GM08714 (cell line): ENCODE measurements around the gene LHX2.

Source experiments
- H3K4me3 ChIP-seq: fragments of 200-500 bp; sonication (Bioruptor generic); 2 replicates; pipeline ENCODE4 v1.5.1; 2014; ENCODE audit warnings: mild to moderate bottlenecking, low read length, inconsistent platforms
- ZNF274 ChIP-seq: IDR thresholded peaks from 2 replicates; pipeline ENCODE4 v1.6.1; 2012; ENCODE audit warnings: mild to moderate bottlenecking, low read depth, low read length

The LHX2 gene

DNA sequence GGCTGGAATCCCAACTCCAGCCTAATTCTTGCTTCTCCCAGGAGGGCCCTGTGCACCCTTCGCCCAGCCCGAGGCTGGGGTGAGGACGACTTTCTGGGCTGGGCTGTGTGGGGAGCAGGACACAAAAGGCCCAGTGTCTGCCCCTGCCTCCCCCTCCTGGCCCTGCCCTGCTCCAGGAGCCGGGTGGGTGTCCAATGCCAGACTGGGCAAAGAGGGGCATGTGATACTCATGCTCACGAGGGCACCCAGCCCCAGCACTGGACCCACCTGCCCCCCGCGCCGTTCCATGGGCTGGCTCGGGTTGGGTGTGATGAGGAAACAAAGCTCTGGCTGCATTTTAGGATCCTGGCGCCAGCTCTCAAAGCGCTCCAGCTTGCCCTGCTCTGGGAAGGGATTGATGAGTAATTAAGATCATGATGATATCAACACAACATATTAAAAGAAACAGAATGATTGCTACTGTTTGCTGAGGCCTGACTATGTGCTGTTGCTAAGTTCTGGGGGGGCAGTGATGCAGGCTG, 30.7 kb downstream of the LHX2 start:
- no peak overlapping the region for H3K4me3 ChIP-seq
- no peak for TF ChIP-seq ZNF274

DNA sequence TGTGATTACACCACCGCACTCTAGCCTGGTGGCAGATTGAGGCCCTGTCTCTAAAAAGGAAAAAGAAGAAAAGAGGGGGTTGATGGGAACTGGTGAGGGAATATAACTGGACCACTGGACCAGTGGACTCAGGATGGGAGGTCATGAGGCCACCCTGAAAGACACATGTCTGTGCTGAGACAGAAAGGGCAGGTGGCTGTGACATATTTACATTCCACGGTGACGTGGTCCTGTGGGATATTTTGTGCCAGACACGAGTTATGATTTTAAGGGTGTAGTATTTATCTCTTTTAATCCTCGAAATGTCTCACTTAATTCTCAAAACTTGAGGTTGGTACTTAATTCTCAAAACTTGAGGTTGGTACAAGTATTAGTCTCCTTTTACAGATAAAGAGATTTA, 32.9 kb downstream of the LHX2 start:
- no peak overlapping the region for H3K4me3 ChIP-seq
- no peak for TF ChIP-seq ZNF274

DNA sequence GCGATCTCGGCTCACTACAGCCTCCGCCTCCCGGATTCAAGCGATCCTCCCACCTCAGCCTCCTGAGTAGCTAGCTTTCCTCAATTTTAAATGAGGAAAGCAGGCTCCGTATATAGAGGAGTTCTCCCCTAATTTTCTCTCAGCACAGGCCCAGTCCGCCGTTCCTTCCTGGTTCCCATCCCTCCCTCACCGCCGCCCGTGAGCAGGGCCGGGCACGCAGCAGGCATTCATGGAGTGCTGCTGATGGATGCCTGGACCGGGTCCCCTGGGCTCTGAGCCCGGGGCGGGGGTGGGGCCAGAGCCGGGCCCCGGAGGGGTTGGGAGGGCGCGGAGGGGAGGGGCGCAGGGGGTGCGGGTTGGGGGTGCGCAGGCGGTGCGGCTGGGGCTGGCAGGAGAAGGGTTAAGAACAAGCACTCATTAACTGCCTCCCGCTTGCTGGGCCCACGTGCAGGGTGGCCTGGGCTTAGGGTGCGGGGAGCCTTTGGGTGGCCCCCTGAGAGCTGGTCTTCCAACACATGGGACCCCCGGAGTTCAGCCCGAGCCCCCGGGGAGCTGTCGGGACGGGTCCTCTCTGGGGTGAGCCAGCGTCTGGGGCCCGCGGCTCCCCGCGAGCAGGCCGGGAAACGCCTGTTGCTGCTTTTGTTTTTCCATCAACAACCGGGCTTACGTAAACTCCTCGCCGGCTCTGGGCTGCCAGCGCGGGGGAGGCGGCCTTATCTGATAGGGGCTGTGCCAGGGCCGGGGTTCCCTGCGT, 33.7 kb downstream of the LHX2 start:
- H3K4me3 ChIP-seq, result no peak overlapping the region
- TF ChIP-seq ZNF274, result no peak

DNA sequence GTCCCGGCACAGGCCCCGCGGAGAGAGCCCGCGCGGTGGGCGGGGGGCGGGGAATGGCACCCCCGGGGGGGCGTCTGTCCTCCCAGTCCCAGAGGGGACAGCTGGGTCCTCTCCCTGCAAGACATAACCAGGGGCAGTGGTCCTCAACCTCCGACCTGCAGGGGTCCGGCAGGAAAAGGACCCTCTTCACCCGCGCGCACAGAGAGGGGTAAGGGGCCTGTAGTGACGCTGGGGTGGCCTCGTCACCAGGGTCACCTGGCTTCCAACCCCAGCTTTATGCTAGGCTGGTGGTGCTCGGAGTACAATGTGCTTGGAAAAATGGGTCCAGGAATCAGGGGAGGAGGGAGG, 34.2 kb downstream of the LHX2 start:
- TF ChIP-seq ZNF274, result no peak
- H3K4me3 ChIP-seq, result no peak overlapping the region

DNA sequence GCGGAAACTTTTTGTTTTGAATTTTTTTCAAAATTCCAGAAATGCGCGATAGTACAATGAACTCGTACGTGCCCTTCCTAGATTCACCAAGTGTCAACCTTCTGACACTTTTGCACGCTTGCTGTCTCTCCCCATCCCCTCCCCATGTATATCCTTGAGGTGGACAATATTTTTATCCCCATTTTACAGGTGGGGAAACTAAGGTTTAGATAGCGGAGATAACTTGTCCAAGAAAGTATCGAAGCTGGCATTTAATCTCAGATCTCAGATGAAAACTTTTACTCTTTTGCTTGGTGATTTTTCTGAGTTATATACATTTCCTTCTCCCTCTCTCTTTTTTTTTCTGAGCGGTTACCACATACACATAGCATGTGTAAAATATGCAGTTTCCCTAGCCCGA, 34.6 kb downstream of the LHX2 start:
- H3K4me3 ChIP-seq, result no peak overlapping the region
- no peak for TF ChIP-seq ZNF274

DNA sequence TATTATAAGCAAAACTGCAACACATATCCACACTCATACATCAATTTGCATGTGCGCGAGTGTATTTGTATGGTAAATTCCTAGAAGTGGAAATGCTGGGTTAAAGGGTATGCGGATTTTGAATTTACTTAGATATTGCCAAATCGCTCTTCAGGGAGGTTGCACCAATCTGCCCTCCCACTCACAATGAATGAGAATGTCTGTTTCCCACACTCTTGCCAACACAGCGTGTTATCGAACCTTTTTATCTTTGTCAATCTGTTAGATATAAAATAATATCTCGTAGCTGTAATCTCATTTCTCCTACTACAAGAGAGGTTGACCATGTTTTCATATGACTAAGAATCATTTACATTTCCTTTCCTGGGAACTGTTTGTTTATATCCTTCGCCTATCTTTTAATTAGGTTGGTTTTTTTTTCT, 35.7 kb downstream of the LHX2 start:
- no peak for TF ChIP-seq ZNF274
- no peak overlapping the region for H3K4me3 ChIP-seq

DNA sequence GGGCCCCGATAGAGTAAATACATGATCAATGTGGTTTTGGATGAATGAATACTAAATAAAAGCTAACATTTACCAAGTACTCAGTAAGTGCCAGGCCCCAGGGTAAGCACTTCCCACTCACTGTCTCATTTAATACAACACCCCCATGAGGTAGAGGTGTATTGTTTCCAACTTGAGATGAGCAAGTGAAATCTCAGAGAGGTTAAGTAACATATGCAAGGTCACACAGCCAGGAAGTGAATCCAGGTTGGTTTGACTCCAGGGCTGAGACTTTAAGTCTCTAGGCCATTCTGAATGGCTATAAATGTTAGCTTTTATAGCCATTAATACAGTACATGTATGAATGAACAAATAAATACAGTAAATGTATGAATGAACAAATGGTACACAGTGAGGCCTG, 39.4 kb downstream of the LHX2 start:
- no peak for TF ChIP-seq ZNF274
- H3K4me3 ChIP-seq, result no peak overlapping the region

DNA sequence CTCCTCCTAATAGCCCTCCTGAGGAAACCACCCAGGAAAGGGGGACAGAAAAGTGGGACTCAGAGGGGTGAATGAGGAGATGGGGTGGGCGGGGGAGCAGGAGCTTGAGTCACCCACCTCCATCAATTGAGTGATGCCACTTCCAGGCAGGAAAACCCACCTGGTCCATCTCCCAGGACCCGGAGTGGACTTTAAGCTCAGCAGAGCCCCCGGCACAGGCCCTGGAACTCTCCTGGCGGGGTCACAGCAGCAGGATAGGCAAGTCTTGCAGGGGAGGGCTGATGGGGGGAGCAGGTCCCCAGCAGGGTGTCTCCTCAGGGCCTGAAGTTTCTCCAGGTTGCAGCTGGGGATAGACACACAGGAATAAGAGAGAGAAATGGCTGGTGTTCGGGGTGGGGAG, 40.8 kb downstream of the LHX2 start:
- H3K4me3 ChIP-seq, result no peak overlapping the region
- TF ChIP-seq ZNF274, result no peak

DNA sequence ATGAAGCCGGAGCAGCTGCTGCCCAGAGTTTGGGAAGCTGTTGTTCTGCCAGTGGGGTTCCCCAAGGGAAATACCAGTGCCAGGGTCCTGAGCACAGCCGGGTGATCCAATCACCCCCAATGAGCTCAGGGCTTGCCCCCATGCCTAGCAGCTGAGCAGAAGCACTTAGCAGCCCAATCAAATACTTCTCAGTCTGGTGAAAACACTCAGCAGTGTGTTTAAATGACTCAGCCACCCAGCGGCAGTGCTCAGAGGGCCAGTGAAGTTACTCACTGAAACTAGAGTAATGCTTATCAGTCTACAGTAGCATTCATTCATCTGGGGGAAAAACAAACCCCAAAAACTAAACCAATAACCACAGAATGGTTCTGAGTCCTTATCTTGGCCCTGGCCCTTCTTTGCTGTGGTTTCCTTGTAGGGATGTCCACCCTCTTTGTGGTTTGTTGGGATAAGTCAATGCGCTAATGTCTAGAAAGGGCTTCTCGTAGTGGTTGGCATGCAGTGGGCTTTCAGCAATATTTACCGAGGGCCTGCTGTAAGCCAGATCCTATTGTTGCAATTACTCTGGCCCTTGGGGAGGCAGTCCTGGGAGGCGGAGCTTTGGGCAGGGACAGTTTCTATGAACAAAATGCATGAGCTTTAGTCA, 43.1 kb downstream of the LHX2 start:
- H3K4me3 ChIP-seq, result no peak overlapping the region
- TF ChIP-seq ZNF274, result no peak

DNA sequence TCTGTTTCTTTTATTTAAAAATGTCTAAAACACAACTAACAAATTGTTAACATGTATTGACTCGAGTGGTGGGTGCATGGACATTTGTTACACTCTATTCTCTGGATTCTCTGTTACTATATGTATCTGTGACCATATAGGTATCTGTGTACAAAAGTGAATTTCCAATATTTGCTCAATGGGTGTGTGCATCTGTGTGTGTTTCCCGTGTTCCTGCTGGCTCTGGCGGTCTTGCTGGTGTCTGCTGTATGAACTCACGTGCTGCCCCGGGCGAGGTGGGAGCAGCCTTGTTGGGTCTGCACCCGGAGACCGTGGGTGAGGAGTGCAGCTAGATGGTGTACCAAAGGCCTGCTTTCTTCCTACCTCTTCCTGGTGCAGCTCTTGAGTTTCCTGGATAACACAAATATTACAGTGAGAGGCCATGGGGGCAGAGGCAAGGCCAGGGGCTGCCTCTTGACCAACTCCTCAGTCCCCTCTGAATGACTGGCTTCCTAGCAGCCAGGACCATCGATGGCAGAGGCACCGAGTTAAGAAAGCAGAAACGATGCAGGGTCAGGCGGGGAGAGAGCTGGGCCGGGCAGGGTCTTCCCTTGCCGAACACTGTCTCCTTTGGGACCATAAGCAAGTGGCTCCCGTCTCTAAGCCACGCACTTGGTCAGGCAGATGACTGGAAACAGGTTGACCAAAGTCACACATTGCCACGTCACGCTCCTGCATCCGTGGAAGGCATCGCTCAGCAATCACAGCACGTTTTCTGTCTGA, 49.5 kb downstream of the LHX2 start:
- no peak for TF ChIP-seq ZNF274
- H3K4me3 ChIP-seq, result no peak overlapping the region

DNA sequence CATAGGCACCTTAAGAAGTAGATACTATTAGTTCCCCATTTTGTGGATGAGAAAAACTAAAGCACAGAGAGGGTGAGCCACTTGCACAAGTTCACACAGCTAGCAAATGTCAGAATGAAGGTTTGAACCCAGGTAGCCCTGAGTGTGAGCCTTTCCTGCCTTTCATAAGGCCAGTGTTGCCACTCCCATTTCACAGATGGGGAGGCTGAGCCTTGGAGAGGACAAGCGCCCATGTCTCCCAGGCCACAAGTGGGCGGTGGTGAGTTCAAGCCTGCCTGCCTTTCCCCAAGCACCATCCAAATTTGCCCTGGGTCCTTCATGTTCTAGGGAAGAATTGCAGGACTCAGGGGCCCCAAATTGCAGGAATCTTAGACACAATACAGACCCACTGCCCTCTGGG, 50.6 kb downstream of the LHX2 start:
- TF ChIP-seq ZNF274, result no peak
- no peak overlapping the region for H3K4me3 ChIP-seq

DNA sequence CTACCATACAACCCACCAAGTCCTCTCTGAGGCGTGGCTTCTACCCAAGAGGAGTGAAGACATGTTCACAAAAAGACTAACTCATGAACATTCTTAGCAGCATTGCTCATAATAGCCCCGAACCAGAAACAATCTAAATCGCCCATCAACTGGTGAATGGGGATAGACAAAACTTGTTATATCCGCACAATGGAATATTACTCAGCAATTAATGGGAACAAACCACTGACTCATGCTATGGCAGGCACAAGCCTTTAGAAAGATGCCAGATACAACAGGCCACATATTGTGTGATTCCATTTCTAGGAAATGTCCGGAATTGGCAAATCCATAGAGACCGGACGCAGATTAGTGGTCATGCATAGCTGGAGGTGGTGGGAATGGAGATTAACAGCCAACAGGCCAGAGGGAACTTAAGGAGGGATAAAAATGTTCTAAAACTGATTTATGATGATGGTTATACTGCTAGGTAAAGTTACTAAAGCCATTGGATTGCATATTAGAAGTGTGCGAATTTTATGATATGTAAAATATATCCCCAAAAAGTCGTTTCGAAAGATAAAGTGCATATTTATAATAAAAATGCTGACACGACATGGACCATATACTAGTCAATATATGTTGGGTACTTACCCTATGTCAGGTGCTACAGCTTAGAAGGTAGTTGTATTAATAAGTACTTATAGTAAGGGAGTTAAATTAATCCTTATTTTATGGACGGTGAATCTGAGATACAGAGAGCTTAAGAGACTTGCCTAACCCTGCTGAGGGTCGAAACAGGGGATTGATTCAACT, 55.4 kb downstream of the LHX2 start:
- no peak overlapping the region for H3K4me3 ChIP-seq
- TF ChIP-seq ZNF274, result no peak

DNA sequence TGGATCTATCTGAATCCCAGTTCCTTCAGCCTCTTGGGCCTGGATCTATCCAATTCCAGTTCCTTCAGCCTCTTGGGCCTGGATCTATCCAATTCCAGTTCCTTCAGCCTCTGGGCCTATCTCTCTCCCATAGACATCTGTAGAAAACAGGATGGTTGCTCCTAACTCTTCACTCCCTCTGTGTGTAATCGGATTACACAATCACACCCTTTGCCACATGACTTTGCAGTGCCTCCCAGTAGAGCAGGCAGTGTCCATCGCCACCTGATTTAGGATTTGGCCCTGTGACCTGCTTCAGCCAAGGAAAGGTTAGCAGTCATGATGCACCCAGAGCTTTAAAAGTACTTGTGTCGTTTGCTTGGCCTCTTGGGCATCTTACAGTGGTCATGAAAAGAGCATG, 56.7 kb downstream of the LHX2 start:
- TF ChIP-seq ZNF274, result no peak
- no peak overlapping the region for H3K4me3 ChIP-seq

DNA sequence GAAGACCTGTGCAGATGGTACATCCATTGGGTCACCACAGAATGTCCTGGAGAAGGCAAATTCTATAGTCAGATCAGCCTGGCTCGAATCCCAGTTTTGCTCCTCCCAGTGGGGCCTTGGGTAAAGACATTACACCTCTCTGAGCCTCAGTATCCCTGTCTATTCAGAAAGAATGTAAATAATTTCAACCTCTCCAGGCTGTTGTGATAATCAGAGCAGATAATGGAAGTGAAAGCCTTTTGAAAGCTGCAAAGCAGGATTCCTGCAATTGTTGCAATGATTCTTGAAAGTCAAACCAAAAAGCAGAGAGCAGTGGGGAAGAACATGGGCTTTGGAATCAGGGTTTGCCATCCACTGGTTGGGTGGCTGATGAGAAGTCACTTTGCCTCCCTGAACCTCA, 63.2 kb downstream of the LHX2 start:
- no peak overlapping the region for H3K4me3 ChIP-seq
- TF ChIP-seq ZNF274, result no peak

DNA sequence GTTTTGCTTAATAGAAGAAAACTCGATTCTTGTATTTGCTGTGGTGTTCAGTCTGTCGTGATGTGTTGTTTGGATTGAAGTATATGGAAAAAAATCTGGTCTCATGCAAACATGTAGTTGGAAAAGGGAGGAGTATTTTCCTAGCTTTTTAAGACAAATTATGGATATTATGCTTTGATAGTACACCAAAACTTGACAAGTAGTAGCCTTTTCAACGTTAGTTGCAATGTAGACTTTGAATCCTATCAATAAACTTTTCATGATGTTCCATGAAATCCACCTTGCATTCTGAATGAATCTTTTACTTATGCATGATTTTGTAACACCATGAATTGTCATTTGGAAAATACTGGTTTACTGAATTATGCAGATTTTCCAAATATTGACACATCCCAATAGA, 64.2 kb downstream of the LHX2 start:
- no peak for TF ChIP-seq ZNF274
- no peak overlapping the region for H3K4me3 ChIP-seq
